A549 (cell line): ENCODE measurements around the gene SRL. TPM values are rescaled to one million over a fixed set of nuclear protein-coding genes. Genes with fewer than 3 reads are reported as not detected.

Experiments
- ATAC-seq, 2 experiments: fragments of 200-7000 bp in 1 of 2; fragments of >200 bp in 1 of 2; cut with Nextera tagmentation in 1 of 2; cut with Tn5 transposase in 1 of 2; 3 replicates each; pipeline versions ENCODE4 v1.8.0 to v1.9.1; 2018 to 2020; ENCODE audit warnings: mild to moderate bottlenecking in 1 of 2, moderate library complexity in 1 of 2
- CTCF ChIA-PET: fragments of 300-600 bp; sonication (Branson Sonifier 250); formaldehyde crosslinking; extraction: SDS; loops from one replicate; lab custom pipeline; 2021; ENCODE audit warnings: antibody characterized with exemption, inconsistent platforms; lab: Yijun Ruan, JAX
- POLR2A ChIA-PET: fragments of 350-600 bp; formaldehyde crosslinking; extraction: SDS; loops from one replicate; lab custom pipeline; 2021; ENCODE audit warnings: antibody characterized with exemption, inconsistent platforms; lab: Yijun Ruan, JAX
- DNase-seq, 2 experiments: peaks; one replicate each; pipeline versions ENCODE4 v3.0.0 to v3.0.0-alpha.2; 2011 to 2016; ENCODE audit warnings: low read depth in 1 of 2, low spot score in 1 of 2
- FAIRE-seq: peaks from 2 replicates; lab custom pipeline; 2011; peaks lifted over from hg19 to GRCh38; lab: Jason Lieb, UNC
- H3K27ac ChIP-seq, 2 experiments: fragments of >200 bp; sonication (Bioruptor Twin); formaldehyde crosslinking; 3 replicates each; pipeline ENCODE4 v1.5.1; 2016 to 2017
- H3K4me1 ChIP-seq: fragments of >200 bp; sonication (Bioruptor Twin); formaldehyde crosslinking; 3 replicates; pipeline ENCODE4 v1.6.1; 2016
- H3K4me2 ChIP-seq: fragments of >200 bp; sonication (Bioruptor Twin); formaldehyde crosslinking; 3 replicates; pipeline ENCODE4 v1.6.1; 2016
- H3K4me3 ChIP-seq: fragments of >200 bp; sonication (Bioruptor Twin); formaldehyde crosslinking; 3 replicates; pipeline ENCODE4 v1.5.1; 2016
- H3K9me3 ChIP-seq: fragments of >200 bp; sonication (Bioruptor Twin); formaldehyde crosslinking; 3 replicates; pipeline ENCODE4 v1.6.1; 2016
- CBX8 ChIP-seq: fragments of 200-600 bp; sonication (generic); IDR thresholded peaks from 2 replicates; pipeline ENCODE4 v1.6.1; 2016
- CHD2 ChIP-seq: fragments of 150-350 bp; IDR thresholded peaks from 2 replicates; pipeline ENCODE4 v1.6.1; 2014; ENCODE audit warnings: low read length; ENCODE audit not compliant: partially characterized antibody
- ESRRA ChIP-seq: fragments of 150-350 bp; IDR thresholded peaks from 2 replicates; pipeline ENCODE4 v1.6.1; 2014; ENCODE audit warnings: mild to moderate bottlenecking, low read length, borderline replicate concordance
- FOSL2 ChIP-seq, 2 experiments: fragments of 450-650 bp in 1 of 2; fragments of >200 bp in 1 of 2; sonication (Bioruptor Twin) in 1 of 2; formaldehyde crosslinking; IDR thresholded peaks; 2 replicates each; pipeline versions ENCODE4 v1.5.0 to v1.6.1; 2016 to 2020; ENCODE audit warnings: mild to moderate bottlenecking in 1 of 2, moderate library complexity in 1 of 2
- HOXB13 ChIP-seq: fragments of 250-450 bp; sonication (Bioruptor Pico); IDR thresholded peaks from 2 replicates; pipeline ENCODE4 v1.5.0; 2020; ENCODE audit warnings: low read depth, mild to moderate bottlenecking, moderate library complexity
- JUN ChIP-seq, 2 experiments: fragments of >200 bp; sonication (Bioruptor Twin); formaldehyde crosslinking; IDR thresholded peaks; 2 replicates in 1 of 2; 3 replicates in 1 of 2; pipeline ENCODE4 v1.6.1; 2016 to 2017
- JUNB ChIP-seq: fragments of >200 bp; sonication (Bioruptor Twin); formaldehyde crosslinking; IDR thresholded peaks from 2 replicates; pipeline ENCODE4 v1.6.1; 2016
- NFE2L2 ChIP-seq: fragments of 150-350 bp; conservative IDR thresholded peaks from 2 replicates; pipeline ENCODE4 v1.6.1; 2014; ENCODE audit warnings: low read length
- NPAS2 ChIP-seq: fragments of 250-450 bp; sonication (Bioruptor Pico); IDR thresholded peaks from 2 replicates; pipeline ENCODE4 v1.8.0; 2022; ENCODE audit warnings: mild to moderate bottlenecking, moderate library complexity, borderline replicate concordance
- NR3C1 ChIP-seq: fragments of >200 bp; sonication (Bioruptor Twin); formaldehyde crosslinking; IDR thresholded peaks from 3 replicates; pipeline ENCODE4 v1.6.1; 2017
- PBX3 ChIP-seq: IDR thresholded peaks from 2 replicates; pipeline ENCODE4 v1.6.1; 2012
- POLR2A ChIP-seq: IDR thresholded peaks from 2 replicates; pipeline ENCODE4 v1.6.1; 2012; ENCODE audit warnings: mild to moderate bottlenecking, low read length
- RFX5 ChIP-seq: fragments of 450-650 bp; IDR thresholded peaks from 2 replicates; pipeline ENCODE4 v1.7.1; 2014; ENCODE audit warnings: antibody characterized with exemption, mild to moderate bottlenecking, moderate library complexity
- RNF2 ChIP-seq: fragments of 200-600 bp; sonication (generic); IDR thresholded peaks from 2 replicates; pipeline ENCODE4 v1.6.1; 2016; ENCODE audit warnings: low read depth, mild to moderate bottlenecking, antibody characterized with exemption, moderate library complexity, borderline replicate concordance
- ZNF302 ChIP-seq: fragments of 250-450 bp; sonication (Bioruptor Pico); IDR thresholded peaks from 2 replicates; pipeline ENCODE4 v1.9.0; 2021; ENCODE audit warnings: inconsistent platforms, mild to moderate bottlenecking, moderate library complexity
- WGBS: methylation state at CpG from one replicate; pipeline ENCODE4 v1.1.6; 2017; ENCODE audit errors: missing lambda C conversion rate; 5-methylcytosine and 5-hydroxymethylcytosine counted together
- polyA plus RNA-seq, 4 experiments: library from polyadenylated mRNA; depleted of rRNA in 3 of 4; stranded (reverse); fragments of >200 nt; fragmentation: RNase III in 1 of 4; extraction: RNeasy Plus Mini Kit Qiagen cat#74134 plus additional on column Dnase treatment in 1 of 4; gene quantifications; 2 replicates in 3 of 4; 3 replicates in 1 of 4; pipeline ENCODE4 v1.2.3, GENCODE V29; 2011 to 2017
- TF ChIP-seq, protein P1 (sequence below): fragments of >200 bp; sonication (Bioruptor Twin); formaldehyde crosslinking; IDR thresholded peaks from 3 replicates; pipeline ENCODE4 v1.5.1; 2016
- TF ChIP-seq, protein P2 (sequence below): fragments of 250-450 bp; sonication (Bioruptor Pico); IDR thresholded peaks from 2 replicates; pipeline ENCODE4 v1.5.0; 2020; ENCODE audit warnings: low read depth, mild to moderate bottlenecking, moderate library complexity

The SRL gene
- polyA plus RNA-seq, 2 of the 4 experiments (the other 2 are of a cell fraction), result 0.03 TPM; not detected in 1

GRCh38 chr16:4176906-4177417 lies 64.9 kb downstream of the SRL start:
- ChIA-PET CTCF (interaction anchor here (0.7 to 2.0 kb wide), 10 partner anchors 12 to 239 kb away, joined by 3 to 5 read pairs (median 3); no protein-coding TSS in a partner anchor), POLR2A (interaction anchor here (0.7 to 2.4 kb wide), 2 partner anchors 15 to 77 kb away, joined by 3 to 13 read pairs; no protein-coding TSS in a partner anchor)
- Histone ChIP-seq H3K4me3 (no peak overlapping the region), H3K9me3 (no peaks in the 10 kb centered on the region)
- TF ChIP-seq FOSL2 (IDR thresholded peaks at IDR 0.05), result 0 out of 2 replicates have a peak, but pooled peaks have one; percentile 18
- peak; percentile 64 for TF ChIP-seq FOSL2 (CRISPR knock-in tag; IDR thresholded peaks at IDR 0.05)
- TF ChIP-seq PBX3, result no peak
- TF ChIP-seq, all 56 proteins: peak for 1
- Histone ChIP-seq H3K4me1 (peaks cover 20% of the 10 kb centered on the region), H3K27ac (peak overlapping the region in 1 of 2 experiments; percentile 41; a peak in 3 of 6 replicates), H3K4me2 (peak overlapping the region; percentile 65)
- ATAC-seq (peak; percentile 90 to 96), FAIRE-seq (no peak), DNase-seq (peak; percentile 62 to 63)
- WGBS, result 13% methylated on average over 5 of the region's 5 CpGs

- Histone ChIP-seq H3K4me3 (no peak overlapping the region), H3K27ac (no peak overlapping the region), H3K4me1 (peaks cover 20% of the 10 kb centered on the region), H3K9me3 (no peaks in the 10 kb centered on the region), H3K4me2 (no peak overlapping the region)
- DNase-seq, result no peak
- WGBS, result 88% methylated on average over 2 of the region's 2 CpGs
- CTCF ChIA-PET, result interaction anchor here (0.6 to 1.5 kb wide), 5 partner anchors 19 to 371 kb away, joined by 3 to 6 read pairs (median 4); no protein-coding TSS in a partner anchor
- no peak for FAIRE-seq
- POLR2A ChIA-PET, result interaction anchor here (2.4 kb wide), 1 partner anchor 78 kb away, joined by 13 read pairs; no protein-coding TSS in a partner anchor
- no peak for ATAC-seq
- TF ChIP-seq JUN (IDR thresholded peaks at IDR 0.05) (no peak), CBX8 (no peak), HOXB13 (CRISPR knock-in tag) (no peak), RNF2 (no peak), ESRRA (no peak), RFX5 (no peak), ZNF302 (CRISPR knock-in tag) (no peak), CHD2 (no peak), NR3C1 (no peak)
- TF ChIP-seq, protein P1, sequence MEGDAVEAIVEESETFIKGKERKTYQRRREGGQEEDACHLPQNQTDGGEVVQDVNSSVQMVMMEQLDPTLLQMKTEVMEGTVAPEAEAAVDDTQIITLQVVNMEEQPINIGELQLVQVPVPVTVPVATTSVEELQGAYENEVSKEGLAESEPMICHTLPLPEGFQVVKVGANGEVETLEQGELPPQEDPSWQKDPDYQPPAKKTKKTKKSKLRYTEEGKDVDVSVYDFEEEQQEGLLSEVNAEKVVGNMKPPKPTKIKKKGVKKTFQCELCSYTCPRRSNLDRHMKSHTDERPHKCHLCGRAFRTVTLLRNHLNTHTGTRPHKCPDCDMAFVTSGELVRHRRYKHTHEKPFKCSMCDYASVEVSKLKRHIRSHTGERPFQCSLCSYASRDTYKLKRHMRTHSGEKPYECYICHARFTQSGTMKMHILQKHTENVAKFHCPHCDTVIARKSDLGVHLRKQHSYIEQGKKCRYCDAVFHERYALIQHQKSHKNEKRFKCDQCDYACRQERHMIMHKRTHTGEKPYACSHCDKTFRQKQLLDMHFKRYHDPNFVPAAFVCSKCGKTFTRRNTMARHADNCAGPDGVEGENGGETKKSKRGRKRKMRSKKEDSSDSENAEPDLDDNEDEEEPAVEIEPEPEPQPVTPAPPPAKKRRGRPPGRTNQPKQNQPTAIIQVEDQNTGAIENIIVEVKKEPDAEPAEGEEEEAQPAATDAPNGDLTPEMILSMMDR, result no peak
These were observed 66.0 kb downstream of the SRL start for GRCh38 chr16:4175849-4176248.

- 58% methylated on average over 3 of the region's 3 CpGs for WGBS
- no peak overlapping the region for H3K27ac ChIP-seq
- no peak overlapping the region for H3K4me3 ChIP-seq
- ChIA-PET POLR2A (no interaction called here), CTCF (interaction anchor here (0.5 to 1.5 kb wide), 2 partner anchors 82 to 122 kb away, joined by 3 to 6 read pairs; no protein-coding TSS in a partner anchor)
- peaks cover 20% of the 10 kb centered on the region for H3K4me1 ChIP-seq
- FAIRE-seq (peak; percentile 68), DNase-seq (no peak), ATAC-seq (no peak)
- H3K4me2 ChIP-seq, result no peak overlapping the region
- H3K9me3 ChIP-seq, result no peaks in the 10 kb centered on the region
- no peak for TF ChIP-seq NPAS2 (CRISPR knock-in tag)
- no peak for TF ChIP-seq POLR2A
- no peak for TF ChIP-seq NFE2L2
- TF ChIP-seq FOSL2 (IDR thresholded peaks at IDR 0.05), result no peak
- TF ChIP-seq FOSL2 (CRISPR knock-in tag; IDR thresholded peaks at IDR 0.05), result no peak
- TF ChIP-seq, protein P2, sequence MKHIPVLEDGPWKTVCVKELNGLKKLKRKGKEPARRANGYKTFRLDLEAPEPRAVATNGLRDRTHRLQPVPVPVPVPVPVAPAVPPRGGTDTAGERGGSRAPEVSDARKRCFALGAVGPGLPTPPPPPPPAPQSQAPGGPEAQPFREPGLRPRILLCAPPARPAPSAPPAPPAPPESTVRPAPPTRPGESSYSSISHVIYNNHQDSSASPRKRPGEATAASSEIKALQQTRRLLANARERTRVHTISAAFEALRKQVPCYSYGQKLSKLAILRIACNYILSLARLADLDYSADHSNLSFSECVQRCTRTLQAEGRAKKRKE (CRISPR knock-in tag), result no peak
- TF ChIP-seq JUNB, result no peak
- TF ChIP-seq NR3C1, result no peak
These were observed 69.8 kb downstream of the SRL start for GRCh38 chr16:4172070-4172469.
